H4 (cell line): ENCODE measurements around the gene GRK7. TPM values are rescaled to one million over a fixed set of nuclear protein-coding genes. Genes with fewer than 3 reads are reported as not detected.
"Not testable (repeated sequence)": the region's sequence is repeated elsewhere in the genome, so short reads cannot be mapped to it uniquely, and the experiment has no call there.

Experiments
- DNase-seq: peaks from one replicate; pipeline ENCODE4 v3.0.0-alpha.2; 2015; ENCODE audit warnings: low spot score
- total RNA-seq: library from RNA; depleted of rRNA; stranded (reverse); fragments of >200 nt; shearing (Covaris generic); gene quantifications from 2 replicates; pipeline ENCODE4 v1.2.3, GENCODE V29; 2014; rRNA removed

Gene GRK7
- total RNA-seq, 1 experiment from 2014 or later = not detected

GRCh38 chr3:141795741-141796080, 32.5 kb downstream of the GRK7 start:
- no peak for DNase-seq

- DNase-seq = no peak
Measured at GRCh38 chr3:141796081-141796888, 33.1 kb downstream of the GRK7 start.

GRCh38 chr3:141796889-141797781, 33.9 kb downstream of the GRK7 start:
- no peak for DNase-seq

- DNase-seq = no peak
Measured at GRCh38 chr3:141797819-141798447, 34.7 kb downstream of the GRK7 start.

- no peak for DNase-seq
Measured at GRCh38 chr3:141798448-141798845, 35.2 kb downstream of the GRK7 start.

GRCh38 chr3:141802316-141803077, 39.3 kb downstream of the GRK7 start:
- DNase-seq = no peak

GRCh38 chr3:141803538-141803937, 40.3 kb downstream of the GRK7 start:
- not testable (repeated sequence) for DNase-seq

- no peak for DNase-seq
Measured at GRCh38 chr3:141804447-141804777, 41.2 kb downstream of the GRK7 start.

GRCh38 chr3:141804778-141805639, 41.8 kb downstream of the GRK7 start:
- no peak for DNase-seq

- DNase-seq = no peak
Measured at GRCh38 chr3:141807277-141808033, 44.2 kb downstream of the GRK7 start.

GRCh38 chr3:141808586-141808985, 45.4 kb downstream of the GRK7 start:
- DNase-seq = no peak

- no peak for DNase-seq
Measured at GRCh38 chr3:141810161-141810560, 47.0 kb downstream of the GRK7 start.

GRCh38 chr3:141811348-141811747, 48.1 kb downstream of the GRK7 start:
- DNase-seq = no peak

- DNase-seq = no peak
Measured at GRCh38 chr3:141812084-141812483, 48.9 kb downstream of the GRK7 start.

GRCh38 chr3:141812586-141812985, 49.4 kb downstream of the GRK7 start:
- DNase-seq = no peak

Other genes starting within 250 kb of the GRK7 start
- gene RNF7, start 25.1 kb upstream of the GRK7 start, total RNA-seq = 161 and 206 TPM in 2 replicates
- 131 and 132 TPM in 2 replicates for gene ATP1B3, start 113.2 kb downstream of the GRK7 start, total RNA-seq